GM23248 (cell line): ENCODE measurements around the gene NDUFA13.

Experiments
- EZH2 ChIP-seq: fragments of 200-600 bp; sonication (generic); IDR thresholded peaks from 2 replicates; pipeline ENCODE4 v1.6.1; 2018; ENCODE audit warnings: antibody characterized with exemption, mild to moderate bottlenecking; ENCODE audit not compliant: insufficient read depth, poor library complexity, severe bottlenecking
- EZH2phosphoT487 ChIP-seq: fragments of 200-600 bp; sonication (generic); IDR thresholded peaks from 2 replicates; pipeline ENCODE4 v1.6.1; 2018; ENCODE audit warnings: antibody characterized with exemption, moderate library complexity, mild to moderate bottlenecking, low read depth; ENCODE audit not compliant: insufficient read depth

DNA sequence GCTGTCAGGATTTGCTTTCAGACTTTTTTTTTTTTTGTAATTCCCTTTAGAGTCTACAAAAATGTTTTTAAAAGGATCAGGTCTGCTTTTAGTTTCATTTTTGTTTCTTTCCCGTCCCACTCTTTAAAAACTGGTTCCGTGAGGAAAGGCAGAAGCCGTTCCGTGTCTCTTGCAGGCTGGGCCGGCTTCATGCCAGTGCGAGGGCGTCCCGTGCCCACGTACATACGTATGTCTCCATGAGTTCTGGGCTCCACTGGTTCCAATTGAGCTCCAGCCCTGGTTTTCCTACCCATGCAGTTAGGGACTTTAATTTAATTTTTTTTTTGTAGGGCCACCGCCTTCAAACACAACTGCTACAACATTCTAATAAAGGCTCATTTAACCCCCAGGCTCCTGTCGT, 9.4 kb upstream of the NDUFA13 start:
- TF ChIP-seq EZH2 (no peak), EZH2phosphoT487 (no peak)
